SU-DHL-6 (cell line): ENCODE results near the gene EDAR.

ENCODE experiments used
- CTCF ChIP-seq: fragments of 200-600 bp; sonication (generic); IDR thresholded peaks from one replicate; pipeline ENCODE4 v1.5.1; 2017; ENCODE audit warnings: antibody characterized with exemption, mild to moderate bottlenecking, low read length, moderate library complexity; ENCODE audit not compliant: insufficient read depth, poor library complexity, severe bottlenecking
- EZH2phosphoT487 ChIP-seq: fragments of 200-600 bp; sonication (generic), shearing (Covaris generic); conservative IDR thresholded peaks from 2 replicates; pipeline ENCODE4 v1.6.1; 2018; ENCODE audit warnings: mild to moderate bottlenecking, antibody characterized with exemption, low read length, moderate library complexity, mixed read lengths

DNA sequence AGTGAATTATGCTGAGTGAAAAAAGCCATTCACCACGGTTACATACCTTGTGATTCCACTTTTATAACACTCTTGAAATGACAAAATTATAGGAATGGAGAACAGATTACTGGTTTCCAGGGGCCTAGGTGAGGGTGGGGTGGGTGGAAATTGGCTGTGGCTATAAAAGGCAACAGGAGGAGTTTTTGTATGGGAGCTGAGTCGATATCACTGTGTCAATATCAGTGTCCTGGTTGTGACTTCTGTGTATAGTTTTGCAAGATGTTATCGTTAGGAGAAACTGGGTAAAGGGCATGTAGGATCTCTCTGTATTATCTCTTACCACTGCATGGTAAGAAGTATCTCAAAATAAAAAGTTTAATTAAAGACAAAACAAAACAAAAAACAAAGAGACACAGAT, 84.3 kb downstream of the EDAR start:
- TF ChIP-seq CTCF = no peak
- TF ChIP-seq EZH2phosphoT487 = no peak
